Right renal cortex interstitium (tissue), 3 donors: ENCODE measurements around the gene CD33. TPM values are rescaled to one million over a fixed set of nuclear protein-coding genes. Genes with fewer than 3 reads are reported as not detected.
A peak's percentile ranks its signal among the peaks of the same experiment; 100 is the strongest.

Experiments
- DNase-seq, 3 donors: peaks; one replicate each; pipeline ENCODE4 v3.0.0-alpha.2; 2013; ENCODE audit warnings: low read depth in 3 of 3, low spot score in 2 of 3
- polyA plus RNA-seq, 3 donors: library from polyadenylated mRNA; unstranded; fragments of 120-200 nt; gene quantifications; one replicate each; pipeline ENCODE4 v1.2.1, GENCODE V29; 2013; ENCODE audit not compliant: insufficient read length in 3 of 3

CD33 gene
- polyA plus RNA-seq, 3 donors: 1.2 to 1.6 (median 1.5) TPM

GRCh38 chr19:51258165-51259160, 33.6 kb downstream of the CD33 start:
- DNase-seq: no peak

DNA sequence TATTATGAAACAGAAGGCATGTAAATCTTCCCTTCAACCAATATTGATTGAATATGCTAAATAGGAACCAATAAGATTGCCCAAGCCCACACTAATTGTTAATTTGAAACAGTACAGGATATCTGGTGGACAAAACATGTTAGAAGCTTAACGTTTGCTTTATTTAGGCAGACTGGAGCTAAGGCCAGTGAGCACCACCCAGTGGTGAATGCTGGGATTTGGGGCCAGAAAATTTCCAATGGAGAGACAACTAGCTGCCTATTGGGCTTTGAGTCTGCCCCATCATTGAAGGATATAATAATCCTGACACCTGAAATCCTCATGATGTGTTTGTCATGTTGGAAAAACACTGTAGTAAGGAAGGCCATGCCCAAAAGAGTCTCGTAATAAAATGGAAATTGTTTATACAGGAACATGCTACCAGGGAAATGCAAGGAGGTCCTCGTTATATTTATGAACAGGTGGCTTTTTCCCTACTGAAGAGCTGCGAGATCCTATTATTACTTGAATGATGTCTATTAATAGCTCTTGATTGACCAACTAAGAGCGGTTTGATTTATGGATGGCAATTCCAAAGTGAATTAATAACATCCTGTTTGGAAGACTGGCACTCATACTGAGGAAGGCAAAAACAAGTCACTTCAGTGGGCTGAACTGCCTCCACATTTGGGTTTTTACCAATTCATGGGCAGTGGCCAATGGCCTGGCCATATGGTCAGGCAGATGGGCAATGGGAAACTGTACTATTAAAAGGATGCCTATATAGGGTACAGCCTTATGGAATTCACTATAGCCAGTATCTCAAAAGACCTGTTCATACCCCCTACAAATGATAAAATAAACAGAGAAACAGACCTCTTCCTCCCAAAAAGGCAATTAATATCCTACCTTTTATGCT, 34.7 kb downstream of the CD33 start:
- DNase-seq: peak; percentile 8 to 23 (median 23)

GRCh38 chr19:51263808-51264207, 38.9 kb downstream of the CD33 start:
- DNase-seq: no peak

- no peak for DNase-seq
These were observed 46.2 kb downstream of the CD33 start for GRCh38 chr19:51271067-51271466.

GRCh38 chr19:51272183-51272810, 47.4 kb downstream of the CD33 start:
- no peak for DNase-seq

DNA sequence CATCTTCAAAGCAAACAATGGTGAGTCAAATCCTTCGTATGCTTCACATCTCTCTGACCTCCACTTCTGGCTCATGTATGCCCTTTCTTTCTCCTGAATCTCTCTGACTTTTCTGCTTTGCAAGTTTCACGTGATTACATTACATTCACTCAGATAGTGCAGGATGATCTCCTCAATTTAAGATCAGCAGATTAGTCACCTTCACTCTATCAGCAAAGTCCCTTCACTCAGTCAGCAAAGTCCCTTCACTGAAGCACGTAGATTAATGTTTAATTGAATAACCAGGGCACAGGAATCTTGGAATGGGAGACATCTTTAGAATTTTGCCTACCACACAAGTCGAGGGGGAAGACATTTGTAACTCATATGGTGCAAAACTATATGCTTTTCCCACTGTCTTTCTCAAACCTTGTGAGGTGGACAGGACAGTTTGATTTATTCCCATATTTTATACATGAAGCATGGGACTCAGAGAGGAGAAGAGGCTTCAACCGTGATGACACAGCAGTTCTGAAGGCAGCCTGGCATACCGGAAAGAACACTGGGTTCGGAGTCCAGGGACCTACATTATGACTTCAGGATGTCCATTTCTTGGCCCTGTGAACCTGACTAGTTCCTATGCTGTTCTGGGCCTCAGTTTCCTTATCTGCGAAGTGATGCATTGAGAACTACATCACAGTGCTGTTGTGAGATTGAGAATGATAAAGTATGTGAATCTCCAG, 49.3 kb downstream of the CD33 start:
- DNase-seq: no peak

DNA sequence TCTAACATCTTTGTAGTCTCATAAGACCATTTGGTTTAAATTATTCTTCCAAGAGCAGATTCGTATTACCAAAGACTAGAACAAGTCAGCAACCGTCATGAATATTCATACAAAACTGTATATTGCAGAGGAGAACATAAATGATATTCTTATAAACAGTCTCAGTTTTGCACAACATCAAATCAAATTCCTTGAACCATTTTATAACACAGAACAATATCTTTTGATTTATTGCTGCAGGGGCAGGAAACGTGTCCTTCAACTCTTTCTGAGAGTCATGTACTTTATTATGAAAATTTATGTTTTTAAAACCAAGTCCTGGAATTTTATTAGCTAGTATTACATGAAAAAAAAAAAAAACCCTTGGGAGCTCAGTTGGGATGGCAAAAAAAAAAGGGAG, 52.2 kb downstream of the CD33 start:
- no peak for DNase-seq

DNA sequence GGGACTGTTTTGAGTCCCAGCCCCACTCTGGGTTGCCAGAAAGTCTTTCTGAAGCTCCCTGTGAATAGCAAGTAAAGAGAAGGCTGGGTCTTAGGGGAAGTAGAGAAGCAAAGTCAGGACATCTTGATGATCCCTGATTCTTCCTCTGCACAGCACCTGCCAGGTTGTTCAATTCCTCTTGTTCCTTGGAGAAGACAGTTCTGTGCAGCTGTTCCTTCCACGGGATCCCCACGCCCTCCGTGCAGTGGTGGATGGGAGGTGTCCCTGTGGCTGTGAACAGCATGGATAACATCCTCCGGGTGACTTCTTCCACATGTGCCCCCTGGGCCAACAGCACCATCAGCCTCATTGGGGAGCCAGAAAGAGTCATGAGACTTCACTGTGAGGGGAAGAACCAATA, 57.5 kb downstream of the CD33 start:
- no peak for DNase-seq

DNA sequence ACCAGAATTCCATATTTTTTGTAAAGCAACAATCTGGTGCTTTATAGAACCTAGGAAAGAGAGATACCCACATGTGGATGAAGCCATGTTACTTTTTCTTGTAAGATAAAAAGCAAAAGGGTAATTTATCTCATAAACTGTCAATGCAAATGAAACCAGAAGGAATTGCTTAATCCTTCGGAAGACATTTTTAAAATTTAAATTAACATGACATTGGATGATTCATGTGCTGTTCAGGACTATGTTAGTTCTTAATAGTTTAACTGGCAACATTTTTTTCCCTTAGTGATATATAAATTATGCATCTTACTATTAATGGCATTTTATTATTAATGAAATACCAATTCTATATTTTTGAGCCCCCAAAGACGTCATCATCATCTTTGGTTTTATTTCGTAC, 60.8 kb downstream of the CD33 start:
- no peak for DNase-seq

Other genes with a start within 250 kb of the CD33 start
- 1 to 10 TPM; 4.0 to 9.4 (median 5.5) TPM for gene KLK7, start 241.2 kb upstream of the CD33 start, polyA plus RNA-seq
- gene KLK8, start 223.5 kb upstream of the CD33 start, polyA plus RNA-seq: 1 to 10 TPM; 1.2 to 1.9 (median 1.4) TPM
- gene KLK10, start 205.4 kb upstream of the CD33 start, polyA plus RNA-seq: under 1 TPM; 0.15 to 0.19 (median 0.18) TPM
- gene KLK11, start 198.5 kb upstream of the CD33 start, polyA plus RNA-seq: under 1 TPM; 0.16 to 0.24 (median 0.22) TPM
- not detected for gene KLK12, start 190.1 kb upstream of the CD33 start, polyA plus RNA-seq
- gene KLK13, start 160.0 kb upstream of the CD33 start, polyA plus RNA-seq: under 1 TPM; 0.33 to 0.72 (median 0.62) TPM
- under 1 TPM; 0.14 to 0.17 (median 0.15) TPM for gene KLK14, start 142.2 kb upstream of the CD33 start, polyA plus RNA-seq
- 1 to 10 TPM; 2.2 to 2.8 (median 2.4) TPM for gene CTU1, start 116.7 kb upstream of the CD33 start, polyA plus RNA-seq
- gene SIGLEC9, start 100.2 kb upstream of the CD33 start, polyA plus RNA-seq: 1 to 10 TPM; 1.3 to 1.6 (median 1.3) TPM
- gene SIGLEC7, start 82.8 kb upstream of the CD33 start, polyA plus RNA-seq: under 1 TPM; 0.36 to 0.74 (median 0.42) TPM
- gene SIGLECL1, start 26.0 kb downstream of the CD33 start, polyA plus RNA-seq: not detected
- 1 to 10 TPM; 2.7 to 3.7 (median 3.2) TPM for gene IGLON5, start 86.6 kb downstream of the CD33 start, polyA plus RNA-seq
- gene VSIG10L, start 117.1 kb downstream of the CD33 start, polyA plus RNA-seq: 1 to 10 TPM; 3.5 to 4.4 (median 3.8) TPM
- gene ETFB, start 141.3 kb downstream of the CD33 start, polyA plus RNA-seq: 100 to 1,000 TPM; 123 to 149 (median 132) TPM
- gene CLDND2, start 143.9 kb downstream of the CD33 start, polyA plus RNA-seq: 1 to 10 TPM in 1 of 3 donors, under 1 TPM in 2; 0.79 to 1.4 (median 0.80) TPM
- 1 to 10 TPM; 1.2 to 2.0 (median 1.3) TPM for gene NKG7, start 147.6 kb downstream of the CD33 start, polyA plus RNA-seq
- gene LIM2, start 162.9 kb downstream of the CD33 start, polyA plus RNA-seq: under 1 TPM; 0.18 to 0.40 (median 0.24) TPM
- gene C19orf84, start 165.5 kb downstream of the CD33 start, polyA plus RNA-seq: under 1 TPM; 0.10 to 0.28 (median 0.20) TPM
- 1 to 10 TPM in 2 of 3 donors, under 1 TPM in 1; 0.82 to 1.1 (median 1.0) TPM for gene SIGLEC10, start 192.6 kb downstream of the CD33 start, polyA plus RNA-seq
- gene SIGLEC8, start 233.4 kb downstream of the CD33 start, polyA plus RNA-seq: not detected